Peyer's patch (tissue), 4 donors: ENCODE measurements around the gene CLN3.

ENCODE experiments used
- CTCF ChIP-seq, 6 experiments: fragments of 450-650 bp in 4 of 6; fragments of 200-600 bp in 2 of 6; sonication (generic) in 1 of 6; IDR thresholded peaks; one replicate each; pipeline ENCODE4 v1.5.1; 2017 to 2019; ENCODE audit warnings: antibody characterized with exemption in 6 of 6, mild to moderate bottlenecking in 3 of 6, moderate library complexity in 1 of 6
- POLR2A ChIP-seq, 2 donors: fragments of 450-650 bp; IDR thresholded peaks; one replicate each; pipeline ENCODE4 v1.5.1; 2017; ENCODE audit warnings: antibody characterized with exemption in 2 of 2, mild to moderate bottlenecking in 2 of 2, moderate library complexity in 2 of 2

- TF ChIP-seq CTCF (IDR thresholded peaks at IDR 0.05) (no peak), POLR2A (IDR thresholded peaks at IDR 0.05) (no peak)
Measured at GRCh38 chr16:28497861-28498599, 6.2 kb upstream of the CLN3 start.
